T-helper 1 cell treated with Interleukin-12 subunit alpha and Interleukin-12 subunit beta and Interleukin-4 antibody, amounts not matched to agents 30 ng/mL and 1 ng/mL, for 36 hours (primary cell): ENCODE measurements around the gene TCERG1L. TPM values are rescaled to one million over a fixed set of nuclear protein-coding genes. Genes with fewer than 3 reads are reported as not detected.
"Not testable (repeated sequence)": the region's sequence is repeated elsewhere in the genome, so short reads cannot be mapped to it uniquely, and the experiment has no call there.

ENCODE experiments used
- intact Hi-C: fragments of 100-400 bp; cut with micrococcal nuclease; formaldehyde crosslinking; loops from one replicate; pipeline ENCODE4 v1.15.1; 2024
- total RNA-seq: library from RNA; stranded (reverse); gene quantifications from 2 replicates; pipeline ENCODE4 v1.2.3, GENCODE V29; 2022

The TCERG1L gene
- total RNA-seq, 1 donor from 2014 or later = not detected

GRCh38 chr10:131249238-131249954 lies 62.1 kb downstream of the TCERG1L start:
- intact Hi-C loops = no loop called here

DNA sequence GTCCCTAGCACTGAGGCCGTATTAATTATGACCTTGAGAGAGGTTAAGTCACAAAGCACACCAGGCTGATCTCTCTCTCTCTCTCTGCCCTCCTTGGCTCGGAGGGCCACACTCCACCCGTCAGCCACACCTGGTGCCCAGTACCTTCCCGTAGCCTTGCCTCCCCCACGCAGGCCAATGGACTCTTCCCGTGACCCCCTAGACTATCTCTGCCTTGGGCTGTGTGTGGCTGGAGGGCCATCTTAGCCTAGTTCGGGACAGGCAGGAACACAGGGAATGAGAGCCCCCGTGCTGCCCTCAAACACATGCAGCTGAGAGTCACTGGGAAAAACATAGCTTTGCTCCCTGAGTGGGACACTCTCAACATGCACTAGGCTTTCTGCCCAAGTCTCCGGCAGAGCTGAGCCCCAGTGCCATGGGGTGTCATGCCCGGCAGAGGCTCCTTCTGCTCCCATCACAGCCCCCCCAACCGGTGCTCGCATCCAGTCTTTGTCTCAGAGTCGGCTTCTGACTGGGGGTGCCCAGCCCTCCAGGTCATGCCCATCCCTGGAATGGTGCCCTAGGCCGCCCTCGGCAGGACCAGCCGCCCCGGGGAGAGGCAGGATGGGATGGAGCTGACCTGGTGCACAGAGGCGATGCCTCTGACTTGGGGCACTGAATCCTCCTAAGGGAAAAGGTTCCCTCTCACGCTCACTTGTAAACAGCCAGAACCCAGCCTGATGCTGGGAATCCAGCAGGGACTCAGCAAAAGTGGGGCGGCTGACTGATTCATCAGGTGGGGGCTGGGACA lies 63.0 kb downstream of the TCERG1L start:
- intact Hi-C loops = no loop called here

- intact Hi-C loops = no loop called here
These were observed 63.6 kb downstream of the TCERG1L start for GRCh38 chr10:131247873-131248272.

- intact Hi-C loops = no loop called here
These were observed 64.7 kb downstream of the TCERG1L start for GRCh38 chr10:131246775-131247174.

DNA sequence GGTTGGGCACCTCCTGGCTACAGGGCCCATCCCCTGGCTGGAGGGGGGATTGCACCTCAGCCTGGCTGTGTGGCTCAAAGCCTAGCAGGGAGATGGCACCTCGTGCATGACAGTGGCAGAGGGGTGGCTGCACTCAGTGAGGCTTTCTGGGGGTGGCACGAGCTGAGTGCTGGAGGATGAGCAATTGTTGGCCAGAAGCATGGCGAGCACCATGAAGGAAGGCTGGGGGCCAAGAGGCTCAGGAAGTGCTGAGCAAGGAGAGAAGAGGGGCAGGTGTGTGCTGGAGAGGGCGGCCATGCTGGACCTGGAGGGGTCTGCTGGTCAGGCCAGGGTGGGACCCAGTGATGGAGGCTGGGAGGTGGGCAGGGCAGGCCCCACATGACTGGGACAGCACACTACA lies 65.4 kb downstream of the TCERG1L start:
- intact Hi-C loops = no loop called here

- intact Hi-C loops = no loop called here
These were observed 66.0 kb downstream of the TCERG1L start for GRCh38 chr10:131245475-131246059.

GRCh38 chr10:131244836-131245235 lies 66.7 kb downstream of the TCERG1L start:
- intact Hi-C loops = no loop called here

GRCh38 chr10:131243076-131243475 lies 68.4 kb downstream of the TCERG1L start:
- intact Hi-C loops = no loop called here

DNA sequence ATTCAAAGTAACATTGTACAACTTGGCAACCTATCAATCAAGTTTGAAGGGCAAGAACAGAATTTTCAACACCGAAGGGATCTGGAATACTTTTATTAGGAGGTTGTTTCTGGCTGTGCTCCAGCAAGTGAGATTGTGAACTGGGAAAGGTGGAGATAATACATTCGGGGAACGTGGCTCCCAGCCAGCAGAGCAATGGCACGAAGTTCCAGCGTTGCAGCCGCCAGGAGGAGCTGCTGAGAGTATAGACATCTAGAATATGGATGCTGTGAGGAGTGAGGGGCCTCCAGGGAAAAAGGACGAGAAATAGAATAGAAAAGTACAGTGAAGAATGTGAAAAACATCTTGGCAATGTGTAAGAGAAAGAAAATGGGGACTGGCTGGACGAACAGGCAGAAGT lies 69.5 kb downstream of the TCERG1L start:
- intact Hi-C loops = no loop called here

DNA sequence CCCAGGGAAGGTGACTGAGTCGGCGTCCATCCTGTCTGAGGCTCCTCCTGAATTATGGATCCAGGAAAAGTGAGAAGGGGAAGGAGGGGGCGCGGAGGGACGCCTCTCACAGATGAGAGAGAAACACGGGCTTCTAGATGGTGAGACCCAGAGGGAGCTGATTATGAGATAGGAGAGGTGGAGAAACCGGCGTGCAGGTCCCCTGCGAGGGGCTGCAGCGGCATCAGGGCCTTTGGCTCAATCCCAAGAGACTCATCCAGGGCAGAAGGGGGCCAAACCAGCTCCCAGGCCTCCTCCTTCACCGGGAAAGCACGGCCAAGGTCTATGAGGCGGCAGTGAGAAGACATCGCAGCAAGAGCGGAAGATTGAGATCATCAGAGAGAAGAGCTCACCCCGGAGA lies 70.8 kb downstream of the TCERG1L start:
- intact Hi-C loops = no loop called here

DNA sequence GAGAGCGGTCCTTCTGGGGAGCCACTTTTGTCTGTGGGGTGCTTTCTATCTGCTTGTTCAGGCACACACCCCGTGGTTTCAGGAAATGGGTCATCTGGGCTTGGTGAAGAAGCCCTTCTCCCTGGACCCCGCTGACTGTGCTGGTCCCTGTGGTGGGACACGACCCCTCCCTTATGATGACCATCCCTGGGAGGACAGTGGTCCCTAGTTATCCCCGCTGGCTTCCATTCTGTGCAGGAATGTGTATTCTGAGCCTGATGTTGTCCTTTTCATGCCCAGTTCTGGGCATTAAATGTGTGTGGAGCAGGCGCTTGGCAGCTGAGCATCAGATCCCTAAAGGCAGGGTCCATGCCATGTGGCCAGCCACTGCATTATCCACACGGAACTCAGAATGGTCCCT lies 71.6 kb downstream of the TCERG1L start:
- intact Hi-C loops = no loop called here

DNA sequence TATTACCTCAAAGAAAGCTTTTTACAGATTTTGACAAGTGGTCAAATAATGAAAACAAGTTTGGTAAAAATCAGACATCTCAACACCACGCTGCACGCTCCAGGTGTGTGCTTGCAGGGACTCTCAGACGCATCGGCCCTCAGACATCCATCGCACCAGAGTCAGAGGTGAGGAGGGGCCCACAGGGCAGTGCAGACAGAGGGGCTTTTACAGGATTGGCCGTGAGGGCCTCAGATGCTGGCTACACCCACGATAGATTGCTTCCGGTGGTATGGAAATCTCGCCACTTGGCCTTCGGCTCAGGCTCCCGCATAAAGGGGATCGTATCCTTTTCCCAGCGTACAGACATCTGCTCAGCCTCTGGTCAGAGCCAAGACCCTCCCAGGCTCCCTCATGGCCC lies 72.1 kb downstream of the TCERG1L start:
- intact Hi-C loops = no loop called here

GRCh38 chr10:131238669-131239280 lies 72.7 kb downstream of the TCERG1L start:
- intact Hi-C loops = no loop called here

DNA sequence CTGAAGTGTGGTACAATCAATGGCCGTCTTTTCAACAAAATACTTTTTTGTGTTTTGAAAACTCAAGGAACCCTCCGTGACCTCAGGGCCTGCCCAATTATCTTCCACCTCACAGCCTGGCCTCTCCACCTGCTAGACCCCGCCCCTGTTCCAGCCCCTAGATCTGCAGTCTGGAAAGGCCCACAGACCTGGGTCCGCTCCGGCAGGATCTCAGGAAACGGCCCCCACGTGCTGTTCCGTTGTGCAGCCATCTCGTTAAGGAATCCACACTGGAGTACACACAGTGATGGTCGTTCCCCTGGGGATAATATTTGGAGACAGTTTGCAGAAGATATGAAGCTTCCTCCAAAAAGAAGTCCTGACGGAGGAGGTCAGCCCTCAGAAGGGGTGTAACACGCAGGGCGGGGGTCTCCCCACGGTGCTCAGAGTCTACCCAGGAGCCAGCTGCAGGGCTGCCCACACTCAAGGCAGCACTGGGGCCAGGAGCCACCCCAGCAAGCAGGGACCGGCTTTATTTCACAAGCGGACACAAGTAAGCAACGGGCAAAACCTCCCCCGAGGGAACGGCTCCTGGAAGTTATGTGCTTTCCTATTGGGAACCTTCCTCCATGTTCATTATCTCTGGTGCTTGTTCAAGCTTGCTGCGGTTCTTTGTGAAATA lies 73.4 kb downstream of the TCERG1L start:
- intact Hi-C loops = no loop called here

- intact Hi-C loops = not testable (repeated sequence)
These were observed 76.9 kb downstream of the TCERG1L start for GRCh38 chr10:131234606-131235005.

GRCh38 chr10:131233611-131234258 lies 77.8 kb downstream of the TCERG1L start:
- intact Hi-C loops = no loop called here

DNA sequence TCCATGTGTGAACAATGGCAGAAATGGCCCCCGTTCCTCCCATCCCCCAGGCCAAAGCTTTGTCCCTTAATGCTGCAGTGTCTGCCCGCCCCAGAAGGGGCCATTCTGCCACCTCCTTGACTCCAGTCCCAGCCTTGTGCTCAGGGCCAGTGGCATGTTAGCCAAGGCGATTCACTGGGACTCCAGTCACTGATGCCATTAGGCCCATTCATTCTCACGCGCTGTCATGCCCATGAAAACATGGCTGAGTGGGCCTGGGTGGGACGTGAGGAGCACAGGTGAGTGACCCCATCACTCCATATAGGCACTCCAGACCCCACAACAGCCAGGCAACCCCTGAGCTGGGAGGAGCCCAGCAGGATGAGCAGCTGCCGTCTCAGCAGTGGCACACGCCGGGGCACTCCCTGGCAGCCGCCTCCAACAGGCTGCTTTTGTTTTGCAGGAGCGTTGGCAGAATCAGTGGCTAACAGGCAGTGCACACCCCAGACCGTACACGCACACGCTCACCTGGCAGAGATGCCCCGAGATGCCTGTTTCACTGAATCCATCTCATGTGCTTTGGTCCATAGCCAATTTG lies 79.5 kb downstream of the TCERG1L start:
- intact Hi-C loops = no loop called here

GRCh38 chr10:131231323-131231964 lies 80.1 kb downstream of the TCERG1L start:
- intact Hi-C loops = no loop called here

- intact Hi-C loops = no loop called here
These were observed 80.7 kb downstream of the TCERG1L start for GRCh38 chr10:131230641-131231322.
